Activated CD4-positive, alpha-beta T cell treated with anti-CD3 and anti-CD28 coated beads, Interleukin-2, amount 10 ng/mL, durations not matched to agents 24 days and 14 days (primary cell): Measurements from ENCODE around the gene EIF4H. TPM values are rescaled to one million over a fixed set of nuclear protein-coding genes. Genes with fewer than 3 reads are reported as not detected.
"Not testable (repeated sequence)": the region's sequence is repeated elsewhere in the genome, so short reads cannot be mapped to it uniquely, and the experiment has no call there.

Source experiments
- DNase-seq: peaks from one replicate; pipeline ENCODE4 v3.0.0; 2022
- H3K27ac Mint-ChIP-seq: one replicate; pipeline ENCODE4 v1.8.0; 2022; ENCODE audit warnings: mild to moderate bottlenecking, mixed read lengths
- H3K27me3 Mint-ChIP-seq: one replicate; pipeline ENCODE4 v1.8.0; 2022; ENCODE audit warnings: mixed read lengths
- H3K36me3 Mint-ChIP-seq: one replicate; pipeline ENCODE4 v1.8.0; 2022; ENCODE audit warnings: low read depth, mild to moderate bottlenecking, mixed read lengths
- H3K4me1 Mint-ChIP-seq: one replicate; pipeline ENCODE4 v1.8.0; 2021; ENCODE audit warnings: mixed read lengths
- H3K4me3 Mint-ChIP-seq: one replicate; pipeline ENCODE4 v1.8.0; 2022; ENCODE audit warnings: mild to moderate bottlenecking, moderate library complexity, mixed read lengths
- H3K9me3 Mint-ChIP-seq: one replicate; pipeline ENCODE4 v1.8.0; 2021; ENCODE audit warnings: mixed read lengths
- intact Hi-C: fragments of 100-400 bp; cut with micrococcal nuclease; formaldehyde crosslinking; loops from one replicate; pipeline ENCODE4 v1.15.1; 2023
- total RNA-seq: library from RNA; stranded (reverse); gene quantifications from 2 replicates; pipeline ENCODE4 v1.2.3, GENCODE V29; 2022

The EIF4H gene
- total RNA-seq, 1 donor from 2014 or later: 389 TPM

DNA sequence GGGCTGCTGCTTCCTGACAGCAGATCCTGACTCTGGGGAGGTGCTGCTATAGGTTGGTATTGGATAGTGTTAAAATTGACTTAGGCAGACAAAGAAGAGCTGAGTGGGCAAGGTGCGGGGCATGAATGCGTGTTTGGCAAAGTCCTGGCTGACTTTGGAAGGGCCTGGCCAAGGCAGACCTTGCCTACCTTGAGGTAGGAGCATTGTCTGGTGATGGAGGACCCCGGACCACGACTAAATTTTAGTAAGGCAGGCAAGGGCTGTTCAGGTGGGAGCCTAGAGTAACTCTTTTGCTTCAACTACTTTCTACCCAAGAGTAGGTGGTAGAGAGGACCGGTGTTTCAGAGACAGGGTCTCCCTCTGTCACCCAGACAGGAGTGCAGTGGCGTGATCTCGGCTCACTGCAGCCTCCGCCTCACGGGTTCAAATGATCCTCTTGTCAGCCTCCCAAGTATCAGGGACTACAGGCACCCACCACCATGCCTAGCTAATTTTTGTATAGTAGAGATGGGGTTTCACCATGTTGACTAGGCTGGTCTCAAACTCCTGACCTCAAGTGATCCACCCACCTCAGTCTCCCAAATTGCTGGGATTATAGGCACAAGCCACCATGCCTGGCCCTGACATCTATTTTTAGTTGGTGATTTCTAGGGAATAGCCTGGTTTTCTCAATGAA lies 23.4 kb downstream of the EIF4H start:
- no peak for DNase-seq
- Mint-ChIP-seq H3K27ac (peak overlapping the region; percentile 78), H3K9me3 (no peaks in the 10 kb centered on the region), H3K4me3 (no peak overlapping the region), H3K27me3 (no peaks in the 10 kb centered on the region), H3K4me1 (peaks cover 7% of the 10 kb centered on the region), H3K36me3 (peaks cover 42% of the 10 kb centered on the region)
- intact Hi-C loops: no loop called here

- Mint-ChIP-seq H3K4me1 (peaks cover 7% of the 10 kb centered on the region), H3K4me3 (no peak overlapping the region), H3K27me3 (no peaks in the 10 kb centered on the region), H3K27ac (no peak overlapping the region), H3K9me3 (no peaks in the 10 kb centered on the region), H3K36me3 (peaks cover 26% of the 10 kb centered on the region)
- DNase-seq: no peak
- intact Hi-C loops: no loop called here
These were observed 25.6 kb downstream of the EIF4H start for GRCh38 chr7:74199551-74200355.

DNA sequence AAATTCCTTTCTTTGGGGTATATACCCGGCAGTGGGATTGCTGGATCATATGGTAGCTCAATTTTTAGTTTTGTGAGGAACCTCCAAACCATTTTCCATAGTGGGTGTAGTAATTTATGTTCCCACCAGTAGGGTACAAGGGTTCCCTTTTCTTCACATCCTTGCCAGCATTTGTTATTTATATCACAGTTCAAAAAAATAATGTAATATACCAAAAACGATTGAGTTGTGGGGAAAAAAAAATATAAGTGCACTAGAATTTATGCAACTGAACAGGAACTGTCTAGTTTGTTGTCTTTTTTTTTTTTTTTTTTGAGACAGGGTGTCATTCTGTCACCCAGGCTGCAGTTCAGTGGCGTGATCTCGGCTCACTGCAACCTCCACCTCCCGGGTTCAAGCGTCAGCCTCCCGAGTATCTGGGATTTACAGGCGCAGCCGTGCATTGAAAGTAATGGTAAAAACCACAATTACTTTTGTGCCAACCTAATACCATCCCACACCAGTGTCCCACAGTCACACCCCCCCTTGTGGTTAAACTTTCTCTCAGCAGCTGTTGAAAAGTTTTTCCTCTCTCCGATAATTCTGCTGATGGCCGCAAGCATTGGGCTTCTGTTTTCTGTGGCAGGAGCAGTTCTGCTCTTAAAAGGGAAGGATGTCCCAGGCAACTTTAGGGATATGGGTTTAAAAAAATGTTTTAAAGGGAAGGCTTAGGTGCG lies 28.8 kb downstream of the EIF4H start:
- H3K27me3 Mint-ChIP-seq: no peaks in the 10 kb centered on the region
- no peak overlapping the region for H3K27ac Mint-ChIP-seq
- no peak overlapping the region for H3K4me3 Mint-ChIP-seq
- H3K9me3 Mint-ChIP-seq: no peaks in the 10 kb centered on the region
- no peak for DNase-seq
- peaks cover 11% of the 10 kb centered on the region for H3K4me1 Mint-ChIP-seq
- peaks cover 5% of the 10 kb centered on the region for H3K36me3 Mint-ChIP-seq
- intact Hi-C loops: no loop called here

- H3K9me3 Mint-ChIP-seq: no peaks in the 10 kb centered on the region
These were observed 29.9 kb downstream of the EIF4H start for GRCh38 chr7:74203956-74204618.

GRCh38 chr7:74206052-74206451 lies 31.9 kb downstream of the EIF4H start:
- H3K4me1 Mint-ChIP-seq: peaks cover 21% of the 10 kb centered on the region
- not testable (repeated sequence) for H3K9me3 Mint-ChIP-seq, DNase-seq, H3K27ac Mint-ChIP-seq, H3K4me3 Mint-ChIP-seq, H3K27me3 Mint-ChIP-seq, H3K36me3 Mint-ChIP-seq
- intact Hi-C loops: loop anchor here (1.0 to 5.0 kb wide), 3 partner anchors 46 to 195 kb away; partner anchors contain the start of gene RFC2

More at GRCh38 chr7:74203956-74204618, 29.9 kb downstream of the EIF4H start:
- intact Hi-C loops: no loop called here
- no peak overlapping the region for H3K4me3 Mint-ChIP-seq
- DNase-seq: no peak
- H3K36me3 Mint-ChIP-seq: peaks cover 5% of the 10 kb centered on the region
- peaks cover 11% of the 10 kb centered on the region for H3K4me1 Mint-ChIP-seq
- H3K27me3 Mint-ChIP-seq: no peaks in the 10 kb centered on the region
- no peak overlapping the region for H3K27ac Mint-ChIP-seq

DNA sequence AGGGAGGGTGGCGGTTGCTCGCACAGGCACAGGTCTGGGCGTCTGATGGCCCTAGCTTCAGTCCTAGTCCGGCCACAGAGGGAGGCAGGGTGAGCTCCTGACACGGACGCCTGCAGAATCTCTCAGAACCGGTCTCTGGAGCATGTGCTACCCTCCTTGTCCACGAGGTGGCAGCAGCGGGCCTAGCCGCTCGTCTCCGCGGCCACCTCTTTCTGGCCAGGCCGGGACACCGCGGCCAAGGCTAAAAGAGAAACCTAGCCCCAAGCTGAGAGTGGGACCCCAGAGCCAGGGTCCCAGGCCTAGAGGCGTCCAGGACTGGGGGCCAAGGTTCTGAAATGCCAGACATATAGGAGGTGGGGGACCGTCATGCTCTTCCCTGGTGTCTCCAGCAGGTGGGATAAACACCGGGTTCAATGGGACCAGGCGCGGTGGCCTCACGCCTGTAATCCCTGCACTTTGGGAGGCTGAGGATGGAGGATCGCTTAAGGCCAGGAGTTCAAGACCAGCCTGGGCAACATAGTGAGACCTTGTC lies 32.5 kb downstream of the EIF4H start:
- H3K4me1 Mint-ChIP-seq: peaks cover 21% of the 10 kb centered on the region
- DNase-seq: peak; percentile 95
- H3K27me3 Mint-ChIP-seq: no peaks in the 10 kb centered on the region
- intact Hi-C loops: loop anchor here (1.0 to 5.0 kb wide), 3 partner anchors 46 to 195 kb away; partner anchors contain the start of gene RFC2
- no peak overlapping the region for H3K27ac Mint-ChIP-seq
- H3K4me3 Mint-ChIP-seq: peak overlapping the region; percentile 51
- H3K9me3 Mint-ChIP-seq: no peaks in the 10 kb centered on the region
- H3K36me3 Mint-ChIP-seq: no peaks in the 10 kb centered on the region

DNA sequence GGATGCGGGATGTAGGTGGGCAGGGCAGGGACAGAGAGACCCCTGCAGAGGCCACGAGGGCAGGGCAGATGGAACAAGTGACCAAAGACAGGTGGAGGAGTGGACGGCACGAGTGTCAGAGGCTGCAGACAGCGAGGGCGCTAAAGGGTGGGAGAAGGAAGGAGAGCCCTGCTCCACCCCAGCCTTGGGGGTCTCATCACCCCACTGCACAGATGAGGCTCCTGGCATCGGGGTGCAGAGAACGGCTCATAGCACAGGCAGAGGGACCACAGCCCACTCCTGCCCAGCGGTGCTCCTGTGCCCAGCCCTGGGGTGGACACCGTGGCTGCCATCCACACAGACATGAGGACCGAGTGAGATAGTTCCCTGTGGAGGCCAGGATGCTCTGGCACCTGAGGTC lies 33.4 kb downstream of the EIF4H start:
- Mint-ChIP-seq H3K4me1 (peaks cover 23% of the 10 kb centered on the region), H3K27me3 (no peaks in the 10 kb centered on the region), H3K9me3 (no peaks in the 10 kb centered on the region), H3K4me3 (peak overlapping the region; percentile 21), H3K27ac (no peak overlapping the region), H3K36me3 (no peaks in the 10 kb centered on the region)
- intact Hi-C loops: loop anchor here (5.0 kb wide), 2 partner anchors 45 to 140 kb away; partner anchors contain the start of gene RFC2
- no peak for DNase-seq

DNA sequence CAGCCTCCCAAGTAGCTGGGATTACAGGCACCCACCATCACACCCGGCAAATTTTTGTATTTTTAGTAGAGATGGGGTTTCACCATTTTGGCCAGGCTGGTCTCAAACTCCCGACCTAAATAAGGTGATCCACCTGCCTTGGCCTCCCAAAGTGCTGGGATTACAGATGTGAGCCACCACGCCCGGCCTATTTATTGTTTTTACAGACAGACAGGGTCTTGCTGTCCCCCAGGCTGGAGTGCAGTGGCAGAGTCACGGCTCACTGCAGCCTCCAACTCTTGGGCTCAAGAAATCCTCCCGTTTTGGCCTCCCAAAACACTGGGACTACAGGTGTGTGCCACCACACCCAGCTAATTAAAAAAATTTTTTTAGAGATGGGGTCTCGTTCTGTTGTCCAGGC lies 34.1 kb downstream of the EIF4H start:
- not testable (repeated sequence) for H3K27me3 Mint-ChIP-seq, DNase-seq, H3K36me3 Mint-ChIP-seq, H3K27ac Mint-ChIP-seq, H3K4me3 Mint-ChIP-seq, H3K9me3 Mint-ChIP-seq
- H3K4me1 Mint-ChIP-seq: peaks cover 23% of the 10 kb centered on the region
- intact Hi-C loops: loop anchor here (5.0 kb wide), 2 partner anchors 44 to 141 kb away; partner anchors contain the start of gene RFC2

- H3K4me1 Mint-ChIP-seq: peaks cover 28% of the 10 kb centered on the region
- intact Hi-C loops: no loop called here
- no peaks in the 10 kb centered on the region for H3K27me3 Mint-ChIP-seq
- H3K9me3 Mint-ChIP-seq: no peaks in the 10 kb centered on the region
- DNase-seq: no peak
- peaks cover under 1% of the 10 kb centered on the region for H3K36me3 Mint-ChIP-seq
- no peak overlapping the region for H3K4me3 Mint-ChIP-seq
- H3K27ac Mint-ChIP-seq: no peak overlapping the region
These were observed 38.5 kb downstream of the EIF4H start for GRCh38 chr7:74212661-74213060.

- intact Hi-C loops: no loop called here
- H3K27ac Mint-ChIP-seq: no peak overlapping the region
- H3K27me3 Mint-ChIP-seq: no peaks in the 10 kb centered on the region
- H3K4me1 Mint-ChIP-seq: peaks cover 28% of the 10 kb centered on the region
- no peaks in the 10 kb centered on the region for H3K9me3 Mint-ChIP-seq
- H3K36me3 Mint-ChIP-seq: peaks cover 8% of the 10 kb centered on the region
- DNase-seq: no peak
- H3K4me3 Mint-ChIP-seq: no peak overlapping the region
These were observed 40.9 kb downstream of the EIF4H start for GRCh38 chr7:74214816-74215630.

GRCh38 chr7:74215921-74216320 lies 41.8 kb downstream of the EIF4H start:
- Mint-ChIP-seq H3K27ac (peak overlapping the region; percentile 37), H3K36me3 (peaks cover 8% of the 10 kb centered on the region), H3K4me3 (no peak overlapping the region), H3K9me3 (no peaks in the 10 kb centered on the region), H3K27me3 (no peaks in the 10 kb centered on the region), H3K4me1 (peaks cover 25% of the 10 kb centered on the region)
- DNase-seq: no peak
- intact Hi-C loops: no loop called here

DNA sequence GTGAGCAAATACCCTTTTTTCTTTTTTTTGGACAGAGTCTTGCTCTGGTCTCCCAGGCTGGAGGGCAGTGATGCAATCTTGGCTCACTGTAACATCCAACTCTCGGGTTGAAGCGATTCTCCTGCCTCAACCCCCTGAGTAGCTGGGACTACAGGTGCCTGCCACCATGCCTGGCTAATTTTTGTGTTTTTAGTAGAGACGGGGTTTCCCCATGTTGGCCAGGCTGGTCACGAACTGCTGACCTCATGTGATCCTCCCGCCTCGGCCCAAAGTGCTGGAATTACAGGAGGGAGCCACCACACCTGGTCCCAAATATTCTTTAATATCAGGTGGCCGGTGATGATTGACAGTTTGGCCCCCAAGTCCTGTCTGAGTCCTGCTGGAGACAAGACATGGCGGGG lies 42.2 kb downstream of the EIF4H start:
- no peak for DNase-seq
- Mint-ChIP-seq H3K9me3 (no peaks in the 10 kb centered on the region), H3K27me3 (no peaks in the 10 kb centered on the region), H3K36me3 (peaks cover 8% of the 10 kb centered on the region), H3K4me1 (peaks cover 25% of the 10 kb centered on the region), H3K27ac (peak overlapping the region; percentile 84), H3K4me3 (peak overlapping the region; percentile 70)
- intact Hi-C loops: no loop called here
